Keratinocyte (primary cell): Measurements from ENCODE around the gene FBXO10. TPM values are rescaled to one million over a fixed set of nuclear protein-coding genes. Genes with fewer than 3 reads are reported as not detected.

Experiments used
- DNase-seq: peaks from one replicate; pipeline ENCODE4 v3.0.0-alpha.2; 2011; ENCODE audit warnings: low read depth, missing footprints, low spot score
- FAIRE-seq: peaks from 2 replicates; lab custom pipeline; 2011; peaks lifted over from hg19 to GRCh38; lab: Jason Lieb, UNC
- H2AFZ ChIP-seq: 2 replicates; pipeline ENCODE4 v1.6.0; 2012; ENCODE audit warnings: low read length, control low read depth, inconsistent platforms; ENCODE audit not compliant: control insufficient read depth
- H3K27ac ChIP-seq: 2 replicates; pipeline ENCODE4 v1.5.1; 2011; ENCODE audit warnings: low read length; ENCODE audit not compliant: control insufficient read depth, insufficient read depth
- H3K27me3 ChIP-seq: 3 replicates; pipeline ENCODE4 v1.6.0; 2011; ENCODE audit warnings: low read length; ENCODE audit not compliant: control insufficient read depth, insufficient read depth; ENCODE audit errors: extremely low read depth
- H3K36me3 ChIP-seq, 2 experiments: 2 replicates in 1 of 2; 3 replicates in 1 of 2; pipeline ENCODE4 v1.5.1; 2011; ENCODE audit warnings: low read length in 2 of 2, mild to moderate bottlenecking in 1 of 2; ENCODE audit not compliant: control insufficient read depth in 2 of 2, insufficient read depth in 2 of 2; ENCODE audit errors: extremely low read depth in 1 of 2
- H3K4me1 ChIP-seq: 3 replicates; pipeline ENCODE4 v1.5.1; 2011; ENCODE audit warnings: low read length; ENCODE audit not compliant: control insufficient read depth, insufficient read depth; ENCODE audit errors: extremely low read depth
- H3K4me2 ChIP-seq: 3 replicates; pipeline ENCODE4 v1.6.0; 2011; ENCODE audit warnings: low read depth, low read length; ENCODE audit not compliant: control insufficient read depth, insufficient read depth; ENCODE audit errors: extremely low read depth
- H3K4me3 ChIP-seq, 3 experiments: fragments of 200-600 bp in 1 of 3; sonication (generic) in 1 of 3; 2 replicates in 2 of 3; 3 replicates in 1 of 3; pipeline ENCODE4 v1.5.1; 2011 to 2016; ENCODE audit warnings: low read length in 3 of 3, mild to moderate bottlenecking in 3 of 3, control low read depth in 2 of 3, inconsistent platforms in 1 of 3, low read depth in 1 of 3, mixed read lengths in 1 of 3, mixed run types in 1 of 3, moderate library complexity in 1 of 3; ENCODE audit not compliant: control insufficient read depth in 2 of 3, insufficient read depth in 2 of 3; ENCODE audit errors: extremely low read depth in 1 of 3
- H3K79me2 ChIP-seq: 2 replicates; pipeline ENCODE4 v1.6.0; 2012; ENCODE audit warnings: low read length; ENCODE audit not compliant: control insufficient read depth, insufficient read depth
- H3K9ac ChIP-seq: 3 replicates; pipeline ENCODE4 v1.6.0; 2011; ENCODE audit warnings: low read length; ENCODE audit not compliant: control insufficient read depth, insufficient read depth; ENCODE audit errors: extremely low read depth
- H3K9me1 ChIP-seq: 3 replicates; pipeline ENCODE4 v1.6.0; 2011; ENCODE audit warnings: low read length; ENCODE audit not compliant: control insufficient read depth, insufficient read depth; ENCODE audit errors: extremely low read depth
- H3K9me3 ChIP-seq: 2 replicates; pipeline ENCODE4 v1.5.1; 2012; ENCODE audit warnings: low read depth, low read length; ENCODE audit not compliant: control insufficient read depth
- H4K20me1 ChIP-seq: 3 replicates; pipeline ENCODE4 v1.6.0; 2011; ENCODE audit warnings: low read length; ENCODE audit not compliant: control insufficient read depth, insufficient read depth; ENCODE audit errors: extremely low read depth
- EZH2 ChIP-seq: IDR thresholded peaks from one replicate; pipeline ENCODE4 v1.6.1; 2012; ENCODE audit warnings: inconsistent platforms, mild to moderate bottlenecking, low read length, moderate library complexity
- dilution Hi-C: fragments of 300-500 bp; cut with MboI; formaldehyde crosslinking; loops from one replicate; pipeline ENCODE4 v1.7.0; 2020; ENCODE audit warnings: low sequenced_read_pairs; ENCODE audit not compliant: extremely low pct_ligation_motif_present
- polyA plus RNA-seq, 5 experiments: library from polyadenylated mRNA; depleted of rRNA in 3 of 5; stranded (reverse) in 3 of 5; stranded (forward) in 1 of 5; unstranded in 1 of 5; fragments of >200 nt; gene quantifications; 1 replicate in 1 of 5; 2 replicates in 3 of 5; 3 replicates in 1 of 5; pipeline versions ENCODE4 v1.2.1 to v1.2.3, GENCODE V29; 2011 to 2012; ENCODE audit warnings: missing spikeins in 2 of 5, low read depth in 1 of 5, low replicate concordance in 1 of 5
- TF ChIP-seq, protein P1 (sequence below), 3 experiments: IDR thresholded peaks in 1 of 3; conservative IDR thresholded peaks in 1 of 3; optimal IDR thresholded peaks in 1 of 3; 2 replicates in 2 of 3; 3 replicates in 1 of 3; pipeline versions ENCODE3 to v1.5.1; 2011; ENCODE audit warnings: low read length in 3 of 3, mild to moderate bottlenecking in 3 of 3, moderate library complexity in 2 of 3, control low read depth in 1 of 3, inconsistent platforms in 1 of 3; ENCODE audit not compliant: insufficient read depth in 2 of 3; ENCODE audit errors: extremely low read depth in 1 of 3

Gene FBXO10
- polyA plus RNA-seq, 1 donor (not counting 4 experiments of a cell fraction or from before 2014, with no cell fraction given) = 4.1 TPM

DNA sequence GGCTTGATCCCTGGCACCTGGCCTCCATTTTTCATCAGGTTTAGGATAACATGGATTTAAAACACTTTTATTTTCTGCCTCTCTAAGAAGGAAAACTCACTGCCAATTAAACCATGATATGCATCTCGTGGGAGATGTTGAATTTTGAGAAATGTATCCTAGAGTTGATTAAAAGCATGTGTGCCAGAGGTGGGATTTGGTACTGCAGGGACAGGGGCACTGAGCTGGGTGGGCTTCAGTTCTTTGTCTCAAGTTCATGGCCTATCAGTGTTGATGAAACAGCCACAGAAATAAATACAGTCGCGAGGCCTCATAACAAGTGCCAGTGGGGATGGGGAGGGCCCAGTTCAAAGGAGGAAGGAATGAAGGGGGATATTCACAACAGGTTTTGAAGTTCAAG, 55.5 kb downstream of the FBXO10 start:
- H3K36me3 ChIP-seq = peaks cover 2 to 24% of the 10 kb centered on the region in 2 experiments
- no peaks in the 10 kb centered on the region for H3K9me1 ChIP-seq
- H4K20me1 ChIP-seq = no peaks in the 10 kb centered on the region
- no peak overlapping the region for H2AFZ ChIP-seq
- H3K4me3 ChIP-seq = no peak overlapping the region
- no peaks in the 10 kb centered on the region for H3K9me3 ChIP-seq
- H3K4me1 ChIP-seq = no peaks in the 10 kb centered on the region
- H3K4me2 ChIP-seq = no peak overlapping the region
- dilution Hi-C loops = no loop called here
- TF ChIP-seq EZH2 = no peak
- TF ChIP-seq, protein P1, sequence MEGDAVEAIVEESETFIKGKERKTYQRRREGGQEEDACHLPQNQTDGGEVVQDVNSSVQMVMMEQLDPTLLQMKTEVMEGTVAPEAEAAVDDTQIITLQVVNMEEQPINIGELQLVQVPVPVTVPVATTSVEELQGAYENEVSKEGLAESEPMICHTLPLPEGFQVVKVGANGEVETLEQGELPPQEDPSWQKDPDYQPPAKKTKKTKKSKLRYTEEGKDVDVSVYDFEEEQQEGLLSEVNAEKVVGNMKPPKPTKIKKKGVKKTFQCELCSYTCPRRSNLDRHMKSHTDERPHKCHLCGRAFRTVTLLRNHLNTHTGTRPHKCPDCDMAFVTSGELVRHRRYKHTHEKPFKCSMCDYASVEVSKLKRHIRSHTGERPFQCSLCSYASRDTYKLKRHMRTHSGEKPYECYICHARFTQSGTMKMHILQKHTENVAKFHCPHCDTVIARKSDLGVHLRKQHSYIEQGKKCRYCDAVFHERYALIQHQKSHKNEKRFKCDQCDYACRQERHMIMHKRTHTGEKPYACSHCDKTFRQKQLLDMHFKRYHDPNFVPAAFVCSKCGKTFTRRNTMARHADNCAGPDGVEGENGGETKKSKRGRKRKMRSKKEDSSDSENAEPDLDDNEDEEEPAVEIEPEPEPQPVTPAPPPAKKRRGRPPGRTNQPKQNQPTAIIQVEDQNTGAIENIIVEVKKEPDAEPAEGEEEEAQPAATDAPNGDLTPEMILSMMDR (optimal IDR thresholded peaks at IDR 0.05 in 1 of 3, IDR thresholded peaks at IDR 0.05 in 1 of 3, conservative IDR thresholded peaks at IDR 0.05 in 1 of 3; ENCODE audit: extremely low read depth in 1 of 3, insufficient read depth in 2 of 3, low read length in 3 of 3) = no peak
- DNase-seq (no peak), FAIRE-seq (no peak)
- H3K27me3 ChIP-seq = no peaks in the 10 kb centered on the region
- no peak overlapping the region for H3K9ac ChIP-seq
- no peak overlapping the region for H3K27ac ChIP-seq
- no peaks in the 10 kb centered on the region for H3K79me2 ChIP-seq

DNA sequence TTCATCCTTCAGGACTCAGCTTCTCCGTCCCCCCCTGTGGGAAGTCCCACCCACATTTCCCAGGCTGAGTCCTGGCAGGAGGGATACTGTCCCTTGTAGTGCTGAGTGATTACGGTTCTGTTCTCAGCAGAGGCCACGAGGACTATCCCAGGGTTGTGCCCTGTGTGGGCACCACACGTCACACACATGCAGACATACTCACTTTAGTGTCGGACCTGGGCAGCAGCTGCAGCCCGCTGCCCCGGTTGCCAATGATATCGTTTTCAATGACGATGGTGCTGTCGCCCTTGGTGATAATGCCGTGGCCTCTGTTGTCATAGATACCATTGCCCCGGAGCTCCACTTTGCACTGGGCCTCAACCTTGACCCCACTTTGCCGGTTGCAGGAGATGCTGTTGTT, 58.3 kb downstream of the FBXO10 start:
- TF ChIP-seq, protein P1 (optimal IDR thresholded peaks at IDR 0.05 in 1 of 3, IDR thresholded peaks at IDR 0.05 in 1 of 3, conservative IDR thresholded peaks at IDR 0.05 in 1 of 3; ENCODE audit: extremely low read depth in 1 of 3, insufficient read depth in 2 of 3, low read length in 3 of 3) = no peak
- no peak for TF ChIP-seq EZH2
- Histone ChIP-seq H3K9me3 (no peaks in the 10 kb centered on the region), H3K4me2 (no peak overlapping the region), H3K4me3 (no peak overlapping the region), H3K36me3 (peaks cover 2 to 20% of the 10 kb centered on the region in 2 experiments), H3K27ac (no peak overlapping the region), H2AFZ (no peak overlapping the region), H3K27me3 (no peaks in the 10 kb centered on the region), H3K79me2 (no peaks in the 10 kb centered on the region), H3K9me1 (no peaks in the 10 kb centered on the region), H3K9ac (no peak overlapping the region), H4K20me1 (no peaks in the 10 kb centered on the region), H3K4me1 (no peaks in the 10 kb centered on the region)
- no peak for DNase-seq
- FAIRE-seq = no peak
- dilution Hi-C loops = no loop called here
